ENCODE results near the gene NEURL1B.

The NEURL1B gene

DNA sequence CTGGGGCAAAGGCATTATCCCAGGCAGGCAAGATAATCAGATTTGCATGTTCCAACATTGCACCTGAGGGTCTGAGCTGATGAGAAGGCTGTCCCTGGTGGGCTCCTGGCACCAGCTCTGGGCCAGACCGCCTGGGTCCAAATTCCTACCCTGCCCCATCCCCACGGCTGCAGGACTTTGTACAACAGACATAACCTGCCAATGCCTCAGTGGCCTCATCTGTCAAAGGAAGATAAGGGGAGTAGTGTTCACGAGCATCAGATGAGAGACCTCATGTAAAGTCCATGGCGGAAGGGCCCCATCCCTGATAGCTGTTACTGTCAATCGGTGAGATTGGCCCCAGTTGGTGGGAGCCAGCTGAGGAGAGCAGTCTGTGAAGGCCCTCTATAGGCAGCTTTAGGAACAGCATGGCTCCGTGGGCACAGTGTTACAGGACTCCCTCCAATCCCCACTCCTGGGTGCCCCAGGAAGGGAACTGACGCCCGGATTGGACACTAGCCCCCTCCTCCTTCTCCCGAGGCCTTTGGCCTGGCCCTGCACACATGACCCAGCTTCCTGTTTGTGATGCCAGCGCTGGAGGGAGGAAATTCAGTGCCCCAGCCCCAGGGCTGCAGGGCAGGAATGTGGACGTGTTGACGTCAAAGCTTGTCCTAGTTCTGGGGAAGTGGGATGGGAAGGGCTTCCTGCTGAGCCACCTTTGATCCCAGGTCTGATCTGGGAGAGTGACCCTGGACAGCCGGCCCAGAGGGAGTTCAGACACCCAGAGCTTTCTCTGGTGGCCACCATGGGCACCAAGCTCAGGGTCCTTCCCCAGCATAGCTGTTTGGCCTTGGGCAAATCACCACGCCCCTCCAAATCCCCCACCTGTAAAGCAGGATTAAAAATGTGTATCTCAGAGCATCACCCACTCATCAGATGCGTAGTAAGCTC, 73.7 kb downstream of the NEURL1B start:
- Histone ChIP-seq H3K9ac (ENCODE audit: insufficient read length, low read depth) (no peak overlapping the region), H3K9me3 (ENCODE audit: insufficient read depth, low read length) (no peaks in the 10 kb centered on the region), H3K27me3 (ENCODE audit: insufficient read depth, insufficient read length) (peaks cover 28% of the 10 kb centered on the region), H3K36me3 (ENCODE audit: insufficient read depth, insufficient read length, low read length) (no peaks in the 10 kb centered on the region), H3K4me3 (ENCODE audit: insufficient read length, low read depth) (no peak overlapping the region), H3K4me1 (ENCODE audit: insufficient read depth, insufficient read length) (no peaks in the 10 kb centered on the region)
- TF ChIP-seq YY1 (IDR thresholded peaks at IDR 0.05; ENCODE audit: insufficient read depth, insufficient read length) (no peak), ZNF274 (IDR thresholded peaks at IDR 0.05; ENCODE audit: low read depth, low read length) (no peak), SUZ12 (IDR thresholded peaks at IDR 0.05; ENCODE audit: extremely low read depth, insufficient read depth, insufficient read length) (no peak)
- DNase-seq (ENCODE audit: low read depth, low spot score), result no peak

GRCh38 chr5:172715421-172715780, 74.3 kb downstream of the NEURL1B start:
- no peaks in the 10 kb centered on the region for H3K9me3 ChIP-seq (ENCODE audit: insufficient read depth, low read length)
- H3K9ac ChIP-seq (ENCODE audit: insufficient read length, low read depth), result no peak overlapping the region
- DNase-seq (ENCODE audit: low read depth, low spot score), result no peak
- H3K27me3 ChIP-seq (ENCODE audit: insufficient read depth, insufficient read length), result peaks cover 28% of the 10 kb centered on the region
- TF ChIP-seq SUZ12 (IDR thresholded peaks at IDR 0.05; ENCODE audit: extremely low read depth, insufficient read depth, insufficient read length), result no peak
- no peak for TF ChIP-seq ZNF274 (IDR thresholded peaks at IDR 0.05; ENCODE audit: low read depth, low read length)
- no peak for TF ChIP-seq YY1 (IDR thresholded peaks at IDR 0.05; ENCODE audit: insufficient read depth, insufficient read length)
- no peaks in the 10 kb centered on the region for H3K36me3 ChIP-seq (ENCODE audit: insufficient read depth, insufficient read length, low read length)
- H3K4me1 ChIP-seq (ENCODE audit: insufficient read depth, insufficient read length), result no peaks in the 10 kb centered on the region
- no peak overlapping the region for H3K4me3 ChIP-seq (ENCODE audit: insufficient read length, low read depth)

GRCh38 chr5:172715931-172716682, 75.0 kb downstream of the NEURL1B start:
- no peak for DNase-seq (ENCODE audit: low read depth, low spot score)
- no peak overlapping the region for H3K9ac ChIP-seq (ENCODE audit: insufficient read length, low read depth)

GRCh38 chr5:172716796-172717313, 75.8 kb downstream of the NEURL1B start:
- Histone ChIP-seq H3K9ac (ENCODE audit: insufficient read length, low read depth) (no peak overlapping the region), H3K4me1 (ENCODE audit: insufficient read depth, insufficient read length) (no peaks in the 10 kb centered on the region), H3K36me3 (ENCODE audit: insufficient read depth, insufficient read length, low read length) (no peaks in the 10 kb centered on the region), H3K9me3 (ENCODE audit: insufficient read depth, low read length) (no peaks in the 10 kb centered on the region), H3K27me3 (ENCODE audit: insufficient read depth, insufficient read length) (peaks cover 28% of the 10 kb centered on the region), H3K4me3 (ENCODE audit: insufficient read length, low read depth) (no peak overlapping the region)
- DNase-seq (ENCODE audit: low read depth, low spot score), result peak; percentile 50
- TF ChIP-seq SUZ12 (IDR thresholded peaks at IDR 0.05; ENCODE audit: extremely low read depth, insufficient read depth, insufficient read length), result no peak
- no peak for TF ChIP-seq YY1 (IDR thresholded peaks at IDR 0.05; ENCODE audit: insufficient read depth, insufficient read length)
- no peak for TF ChIP-seq ZNF274 (IDR thresholded peaks at IDR 0.05; ENCODE audit: low read depth, low read length)

More at GRCh38 chr5:172715931-172716682, 75.0 kb downstream of the NEURL1B start:
- TF ChIP-seq YY1 (IDR thresholded peaks at IDR 0.05; ENCODE audit: insufficient read depth, insufficient read length), result no peak
- TF ChIP-seq SUZ12 (IDR thresholded peaks at IDR 0.05; ENCODE audit: extremely low read depth, insufficient read depth, insufficient read length), result no peak
- no peak for TF ChIP-seq ZNF274 (IDR thresholded peaks at IDR 0.05; ENCODE audit: low read depth, low read length)
- Histone ChIP-seq H3K4me3 (ENCODE audit: insufficient read length, low read depth) (no peak overlapping the region), H3K4me1 (ENCODE audit: insufficient read depth, insufficient read length) (no peaks in the 10 kb centered on the region), H3K27me3 (ENCODE audit: insufficient read depth, insufficient read length) (peaks cover 28% of the 10 kb centered on the region), H3K9me3 (ENCODE audit: insufficient read depth, low read length) (no peaks in the 10 kb centered on the region), H3K36me3 (ENCODE audit: insufficient read depth, insufficient read length, low read length) (no peaks in the 10 kb centered on the region)

DNA sequence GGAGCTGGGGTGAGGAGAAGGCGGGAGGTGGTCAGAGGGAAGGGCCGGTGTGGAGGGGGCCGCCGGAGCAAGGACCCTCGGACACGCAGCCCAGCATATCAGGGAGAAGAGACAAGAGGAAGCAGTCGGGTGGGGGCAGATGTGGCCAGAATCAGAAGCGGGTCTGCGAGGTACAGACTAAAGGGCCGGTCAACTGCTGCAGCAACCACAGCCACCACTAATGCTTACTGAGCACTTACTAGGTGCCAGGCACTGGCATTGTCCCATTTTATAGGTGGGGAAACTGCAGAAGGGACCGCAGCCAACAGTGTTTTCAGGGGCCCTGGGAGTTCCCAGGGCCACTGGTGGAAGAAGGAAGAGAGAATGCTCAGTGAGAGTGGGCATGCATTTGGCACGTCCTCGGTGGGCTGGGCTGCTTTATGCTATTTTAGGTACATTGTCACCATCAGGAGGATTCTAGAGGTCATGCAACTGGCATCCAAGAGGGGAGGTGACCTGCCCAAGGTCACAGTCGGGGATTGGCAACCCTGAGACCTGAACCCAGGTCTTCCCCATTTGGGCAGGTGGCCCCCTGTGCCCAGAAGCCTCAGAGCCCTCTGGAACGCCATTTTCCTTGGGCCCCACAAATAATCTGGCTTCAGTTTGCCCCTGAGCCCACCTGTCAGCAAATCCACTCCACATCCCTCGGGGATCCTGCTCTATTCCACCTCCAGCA, 76.6 kb downstream of the NEURL1B start:
- Histone ChIP-seq H3K9ac (ENCODE audit: insufficient read length, low read depth) (no peak overlapping the region), H3K4me3 (ENCODE audit: insufficient read length, low read depth) (no peak overlapping the region), H3K36me3 (ENCODE audit: insufficient read depth, insufficient read length, low read length) (no peaks in the 10 kb centered on the region), H3K27me3 (ENCODE audit: insufficient read depth, insufficient read length) (peaks cover 28% of the 10 kb centered on the region), H3K4me1 (ENCODE audit: insufficient read depth, insufficient read length) (no peaks in the 10 kb centered on the region), H3K9me3 (ENCODE audit: insufficient read depth, low read length) (no peaks in the 10 kb centered on the region)
- TF ChIP-seq ZNF274 (IDR thresholded peaks at IDR 0.05; ENCODE audit: low read depth, low read length), result no peak
- TF ChIP-seq SUZ12 (IDR thresholded peaks at IDR 0.05; ENCODE audit: extremely low read depth, insufficient read depth, insufficient read length), result no peak
- TF ChIP-seq YY1 (IDR thresholded peaks at IDR 0.05; ENCODE audit: insufficient read depth, insufficient read length), result no peak
- DNase-seq (ENCODE audit: low read depth, low spot score), result no peak

GRCh38 chr5:172718527-172719114, 77.6 kb downstream of the NEURL1B start:
- Histone ChIP-seq H3K4me1 (ENCODE audit: insufficient read depth, insufficient read length) (no peaks in the 10 kb centered on the region), H3K9me3 (ENCODE audit: insufficient read depth, low read length) (no peaks in the 10 kb centered on the region), H3K27me3 (ENCODE audit: insufficient read depth, insufficient read length) (peaks cover 28% of the 10 kb centered on the region), H3K9ac (ENCODE audit: insufficient read length, low read depth) (no peak overlapping the region), H3K36me3 (ENCODE audit: insufficient read depth, insufficient read length, low read length) (no peaks in the 10 kb centered on the region), H3K4me3 (ENCODE audit: insufficient read length, low read depth) (no peak overlapping the region)
- no peak for DNase-seq (ENCODE audit: low read depth, low spot score)
- TF ChIP-seq SUZ12 (IDR thresholded peaks at IDR 0.05; ENCODE audit: extremely low read depth, insufficient read depth, insufficient read length) (no peak), YY1 (IDR thresholded peaks at IDR 0.05; ENCODE audit: insufficient read depth, insufficient read length) (no peak), ZNF274 (IDR thresholded peaks at IDR 0.05; ENCODE audit: low read depth, low read length) (no peak)
